Activated CD4-positive, alpha-beta T cell treated with anti-CD3 and anti-CD28 coated beads, Interleukin-2, amount 50 U/mL, for 48 hours (primary cell): ENCODE results near the gene PPM1B.

Experiments used
- DNase-seq, 2 experiments: peaks; one replicate each; pipeline ENCODE4 v3.0.0-alpha.2; 2020

Gene PPM1B

GRCh38 chr2:44164617-44165016 lies 4.1 kb upstream of the PPM1B start:
- no peak for DNase-seq

GRCh38 chr2:44166096-44166495 lies 2.6 kb upstream of the PPM1B start:
- DNase-seq, result no peak

DNA sequence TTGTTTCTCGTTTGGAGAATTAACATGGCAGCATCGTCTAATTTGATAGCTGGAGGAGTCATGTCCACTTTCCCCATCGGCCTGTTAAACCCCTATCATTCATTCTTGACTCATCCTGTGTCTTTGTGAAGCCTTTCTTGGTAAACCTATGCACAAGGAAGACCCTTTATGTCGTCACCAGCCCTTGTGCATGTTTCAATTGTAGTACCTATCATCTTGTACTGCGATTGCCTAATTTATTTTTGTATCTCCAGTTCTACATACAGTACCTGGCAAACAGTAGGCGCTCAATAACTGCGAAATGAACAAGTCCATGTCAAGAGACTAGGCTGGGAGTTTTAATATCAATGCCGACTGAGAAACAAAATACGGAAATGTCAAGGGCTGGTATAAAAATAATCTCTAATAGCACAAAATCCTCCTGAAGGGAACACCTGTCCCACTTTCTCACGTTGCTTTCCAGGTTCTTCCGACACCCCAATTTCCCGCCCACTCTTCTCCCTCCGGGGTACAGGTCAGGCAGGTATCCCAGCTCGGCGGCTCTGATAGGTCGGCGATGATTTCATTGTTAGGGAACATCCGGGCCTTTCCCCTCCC lies 1.3 kb upstream of the PPM1B start:
- no peak for DNase-seq

- DNase-seq, result peak; percentile 96 to 98
Measured at GRCh38 chr2:44167908-44168680, 581 bp upstream of the PPM1B start.

DNA sequence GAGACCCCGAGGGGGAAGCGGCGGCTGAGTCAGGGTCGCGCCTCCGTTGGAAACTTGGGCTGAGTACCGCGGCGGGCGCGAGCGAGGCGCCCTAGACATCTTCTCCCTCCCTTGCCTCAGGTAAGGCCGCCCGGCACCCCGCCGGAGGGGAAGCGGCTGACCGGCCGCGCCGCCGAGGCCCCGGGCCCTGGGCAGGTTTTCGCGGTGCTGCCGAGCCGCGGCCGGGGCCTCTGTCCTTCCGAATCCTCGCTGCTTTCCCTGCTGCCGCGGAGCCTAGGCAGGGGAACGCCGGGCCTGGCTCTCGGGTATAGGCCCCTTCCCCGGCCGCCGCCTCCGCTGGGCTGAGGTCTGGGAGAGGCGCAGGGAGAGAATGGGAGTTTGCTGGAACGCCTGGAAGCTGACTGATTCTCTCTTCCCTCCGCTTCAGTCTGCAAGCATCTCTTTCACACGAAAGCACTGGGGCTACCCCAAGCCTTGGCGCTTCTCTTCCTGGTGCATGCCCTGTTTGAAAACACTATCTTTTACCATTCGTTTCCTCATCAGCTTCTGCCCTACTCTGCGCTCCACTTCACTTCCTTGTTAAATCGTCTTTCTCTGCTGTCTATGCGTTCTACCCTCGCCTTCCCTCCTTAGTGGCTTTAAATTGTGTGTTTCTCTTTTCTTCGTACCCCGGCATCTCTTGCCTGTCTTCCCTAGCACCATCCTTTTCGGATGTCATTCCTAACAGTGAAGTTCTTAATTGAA lies 652 bp downstream of the PPM1B start:
- peak; percentile 41 to 50 for DNase-seq

DNA sequence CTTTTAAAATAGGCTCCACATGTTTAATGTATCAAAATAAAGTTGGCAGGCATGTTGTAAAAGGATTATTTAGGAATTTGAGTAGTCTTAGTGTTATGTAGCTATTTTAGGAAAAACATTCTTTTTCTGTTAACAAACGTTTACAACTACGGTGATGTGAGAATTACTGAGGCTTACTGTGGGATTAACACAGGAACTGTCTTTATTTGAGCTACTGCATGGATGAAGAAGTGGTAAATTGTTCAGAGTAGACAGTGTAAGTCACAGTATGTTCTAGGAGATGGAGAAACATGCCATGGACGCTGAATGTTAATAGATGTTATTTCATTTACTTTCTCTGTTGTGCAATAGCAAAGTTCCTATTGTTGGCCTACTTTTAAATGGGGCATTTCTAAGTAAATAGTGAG lies 1.6 kb downstream of the PPM1B start:
- DNase-seq, result no peak

- DNase-seq, result no peak
Measured at GRCh38 chr2:44171018-44171417, 2.3 kb downstream of the PPM1B start.

- peak in 1 of 2 experiments; percentile 13 for DNase-seq
Measured at GRCh38 chr2:44171442-44171841, 2.8 kb downstream of the PPM1B start.

DNA sequence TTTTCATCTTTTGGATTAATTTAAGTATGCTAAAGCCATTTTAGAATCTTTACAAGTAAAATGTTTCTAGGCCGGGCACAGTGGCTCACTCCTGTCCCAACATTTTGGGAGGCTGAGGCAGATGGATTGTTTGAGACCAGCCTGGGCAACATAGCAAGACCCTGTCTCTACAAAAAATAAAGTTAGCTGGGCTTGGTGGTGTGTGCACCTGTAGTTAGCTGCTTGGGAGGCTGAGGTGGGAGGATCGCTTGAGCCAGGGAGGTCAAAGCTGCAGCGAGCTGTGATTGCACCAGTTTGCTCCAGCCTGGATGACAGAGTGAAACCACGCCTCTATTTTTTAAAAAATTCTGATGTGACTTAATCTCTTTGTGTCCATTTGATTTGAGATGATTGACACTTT lies 3.9 kb downstream of the PPM1B start:
- DNase-seq, result no peak

DNA sequence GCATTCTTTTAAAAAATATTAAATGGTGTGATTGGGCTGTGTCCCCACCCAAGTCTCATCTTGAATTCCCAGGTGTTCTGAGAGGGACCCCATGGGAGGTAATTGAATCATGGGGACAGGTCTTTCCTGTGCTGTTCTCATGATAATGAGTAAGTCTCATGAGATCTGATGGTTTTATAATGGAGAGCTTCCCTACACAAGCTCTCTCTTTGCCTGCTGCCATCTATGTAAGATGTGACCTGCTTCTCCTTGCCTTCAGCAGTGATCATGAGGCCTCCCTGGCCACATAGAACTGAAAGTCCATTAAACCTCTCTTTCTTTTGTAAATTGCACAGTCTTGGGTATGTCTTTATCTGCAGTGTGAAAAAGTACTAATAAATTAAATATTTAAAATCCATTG lies 10.3 kb downstream of the PPM1B start:
- no peak for DNase-seq

DNA sequence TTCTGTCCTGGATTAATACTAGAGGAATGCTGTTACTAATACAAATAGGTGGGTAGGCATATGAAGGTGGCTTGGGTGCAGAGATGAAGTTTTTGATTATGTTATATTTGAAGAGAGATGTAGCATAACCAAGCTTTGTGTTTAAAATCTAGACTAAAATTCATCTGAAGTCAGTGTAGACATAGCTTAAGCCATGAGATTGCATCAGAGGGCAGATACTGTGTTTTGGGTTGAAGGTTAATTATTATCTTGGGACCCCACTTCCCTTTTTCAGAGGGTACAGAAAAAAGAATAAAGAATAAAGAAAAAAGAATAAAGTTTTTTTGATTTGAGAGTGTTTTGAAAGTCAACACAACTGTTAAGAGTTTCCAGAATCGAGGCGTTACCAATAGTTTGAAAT lies 13.0 kb downstream of the PPM1B start:
- no peak for DNase-seq

DNA sequence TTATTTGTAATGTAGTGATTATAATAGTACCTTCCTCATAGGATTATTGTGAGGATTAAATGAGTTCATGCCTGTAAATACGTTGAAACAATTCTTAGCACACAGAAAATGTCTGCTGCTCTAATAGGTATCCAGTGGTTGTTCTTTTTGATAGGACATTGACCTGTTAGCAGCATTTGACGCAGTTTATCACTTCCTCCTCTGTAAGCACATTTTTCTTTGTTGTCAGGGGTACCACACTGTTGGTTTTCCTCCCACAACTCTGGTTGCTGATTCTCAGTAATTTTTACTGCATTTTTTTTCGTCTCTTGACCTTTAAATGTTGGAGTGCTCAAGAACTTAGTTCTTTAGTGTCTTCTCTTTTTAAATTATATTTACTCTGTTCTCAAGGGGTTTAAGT lies 15.4 kb downstream of the PPM1B start:
- DNase-seq, result no peak

GRCh38 chr2:44186810-44187209 lies 18.1 kb downstream of the PPM1B start:
- no peak for DNase-seq

- no peak for DNase-seq
Measured at GRCh38 chr2:44187251-44187650, 18.6 kb downstream of the PPM1B start.

DNA sequence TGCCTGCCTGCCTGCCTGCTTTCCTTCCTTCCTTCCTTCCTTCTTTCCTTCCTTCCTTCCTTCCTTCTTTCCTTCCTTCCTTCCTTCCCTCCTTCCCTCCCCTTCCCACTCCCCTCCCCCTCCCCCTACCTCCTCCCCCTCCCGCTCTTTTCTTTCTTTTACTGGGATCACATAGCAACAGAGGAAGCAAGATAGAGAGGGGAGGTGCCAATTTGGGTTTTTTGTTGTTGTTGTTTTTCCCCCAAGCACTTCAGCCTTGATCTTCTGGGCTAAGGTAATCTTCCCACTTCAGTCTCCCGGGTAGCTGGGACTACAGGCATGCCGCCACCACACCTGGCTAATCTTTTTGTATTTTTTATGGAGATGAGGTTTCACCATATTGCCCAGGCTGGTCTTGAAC lies 20.0 kb downstream of the PPM1B start:
- DNase-seq, result no peak

DNA sequence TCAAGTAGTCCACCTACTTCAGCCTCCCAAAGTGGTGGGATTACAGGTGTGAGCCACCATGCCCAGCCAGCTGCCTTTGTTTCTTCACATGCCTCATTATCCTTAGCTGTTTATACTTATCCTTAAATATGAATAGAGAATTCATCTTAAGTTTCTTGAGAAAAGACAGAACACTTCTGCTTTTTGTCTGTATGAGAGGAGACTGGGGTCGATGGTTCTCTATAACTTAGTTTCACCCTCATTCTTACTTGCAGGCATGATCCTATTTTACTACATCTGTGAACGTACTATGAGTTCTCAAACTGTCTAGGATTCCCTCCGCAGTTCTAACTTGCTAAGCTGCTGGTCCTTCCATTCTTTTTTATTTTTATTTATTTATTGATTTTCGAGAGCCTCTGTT lies 20.4 kb downstream of the PPM1B start:
- DNase-seq, result no peak

GRCh38 chr2:44190526-44190925 lies 21.9 kb downstream of the PPM1B start:
- DNase-seq, result no peak

- DNase-seq, result no peak
Measured at GRCh38 chr2:44191739-44192138, 23.1 kb downstream of the PPM1B start.

DNA sequence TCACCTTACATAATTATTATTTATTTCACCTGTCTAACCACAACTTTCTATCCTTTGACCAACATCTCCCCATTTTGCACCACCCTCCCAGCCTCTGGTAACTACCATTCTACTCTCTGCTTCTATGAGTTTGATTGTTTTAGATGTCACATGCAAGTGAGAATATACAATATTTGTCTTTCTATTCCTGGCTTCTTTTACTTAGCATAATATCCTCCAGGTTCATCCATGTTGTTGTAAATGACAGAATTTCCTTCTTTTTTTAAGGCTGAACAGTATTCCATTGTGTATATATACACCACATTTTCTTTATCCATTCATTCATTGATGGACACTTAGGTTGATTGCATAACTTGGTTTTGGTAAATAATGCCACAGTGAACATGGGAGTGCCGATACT lies 24.0 kb downstream of the PPM1B start:
- DNase-seq, result no peak

DNA sequence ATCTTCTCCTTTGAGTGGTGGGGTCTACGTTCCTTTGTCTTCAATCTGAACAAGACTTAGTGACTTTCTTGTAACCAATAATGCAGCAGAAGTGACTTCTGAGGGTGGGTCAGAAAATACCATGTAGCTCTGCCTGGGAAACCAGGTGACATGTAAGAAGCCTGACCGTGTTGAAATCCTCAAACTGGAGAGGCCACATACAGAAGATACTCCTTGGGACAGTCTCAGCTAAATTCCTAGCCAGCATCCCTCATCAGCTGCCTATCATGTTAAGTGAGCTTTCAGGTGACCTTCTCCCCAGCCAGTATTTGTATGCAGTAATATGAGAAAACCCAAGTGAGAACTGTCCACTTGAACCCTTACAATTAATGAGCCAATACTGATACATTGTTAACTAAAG lies 27.0 kb downstream of the PPM1B start:
- no peak for DNase-seq

GRCh38 chr2:44197816-44198215 lies 29.1 kb downstream of the PPM1B start:
- DNase-seq, result no peak

- DNase-seq, result no peak
Measured at GRCh38 chr2:44200011-44200410, 31.3 kb downstream of the PPM1B start.

- no peak for DNase-seq
Measured at GRCh38 chr2:44200759-44201158, 32.1 kb downstream of the PPM1B start.

DNA sequence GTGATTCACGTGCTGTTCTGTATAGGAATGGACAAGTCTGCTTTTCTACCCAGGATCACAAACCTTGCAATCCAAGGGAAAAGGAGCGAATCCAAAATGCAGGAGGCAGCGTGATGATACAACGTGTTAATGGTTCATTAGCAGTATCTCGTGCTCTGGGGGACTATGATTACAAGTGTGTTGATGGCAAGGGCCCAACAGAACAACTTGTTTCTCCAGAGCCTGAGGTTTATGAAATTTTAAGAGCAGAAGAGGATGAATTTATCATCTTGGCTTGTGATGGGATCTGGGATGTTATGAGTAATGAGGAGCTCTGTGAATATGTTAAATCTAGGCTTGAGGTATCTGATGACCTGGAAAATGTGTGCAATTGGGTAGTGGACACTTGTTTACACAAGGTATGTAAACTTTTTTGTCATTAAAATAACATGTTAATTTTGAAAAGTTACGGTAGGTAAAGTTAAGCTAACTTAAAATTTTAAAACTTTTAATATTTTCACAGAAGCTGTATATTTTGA lies 33.0 kb downstream of the PPM1B start:
- no peak for DNase-seq
